BLaER1 (cell line): ENCODE data around the gene NEK11.

Experiments used
- H3K27ac ChIP-seq: shearing (Covaris generic); formaldehyde crosslinking; 2 replicates; pipeline ENCODE4 v1.8.1; 2022
- H3K27me3 ChIP-seq: shearing (Covaris generic); formaldehyde crosslinking; 2 replicates; pipeline ENCODE4 v1.8.1; 2022
- H3K36me3 ChIP-seq: shearing (Covaris generic); formaldehyde crosslinking; 2 replicates; pipeline ENCODE4 v1.8.1; 2022
- H3K4me1 ChIP-seq: shearing (Covaris generic); formaldehyde crosslinking; 2 replicates; pipeline ENCODE4 v1.8.1; 2022
- H3K4me2 ChIP-seq: shearing (Covaris generic); formaldehyde crosslinking; 2 replicates; pipeline ENCODE4 v1.8.1; 2022
- H3K4me3 ChIP-seq: shearing (Covaris generic); formaldehyde crosslinking; 2 replicates; pipeline ENCODE4 v1.8.1; 2022
- H3K9ac ChIP-seq: shearing (Covaris generic); formaldehyde crosslinking; 2 replicates; pipeline ENCODE4 v1.8.1; 2022
- H3K9me3 ChIP-seq: shearing (Covaris generic); formaldehyde crosslinking; 2 replicates; pipeline ENCODE4 v1.8.1; 2022
- H4K20me1 ChIP-seq: shearing (Covaris generic); formaldehyde crosslinking; 2 replicates; pipeline ENCODE4 v1.8.1; 2022
- Cebpa-rat ChIP-seq: shearing (Covaris generic); IDR thresholded peaks from 2 replicates; pipeline ENCODE4 v1.8.1; 2022

Gene NEK11

GRCh38 chr3:131387796-131388489 lies 361.3 kb downstream of the NEK11 start:
- no peak overlapping the region for H3K27ac ChIP-seq
- no peak for TF ChIP-seq Cebpa-rat
- H3K36me3 ChIP-seq = no peaks in the 10 kb centered on the region
- peaks cover 19% of the 10 kb centered on the region for H3K4me1 ChIP-seq
- no peaks in the 10 kb centered on the region for H4K20me1 ChIP-seq
- H3K9me3 ChIP-seq = peaks cover 6% of the 10 kb centered on the region
- H3K4me2 ChIP-seq = no peak overlapping the region
- no peak overlapping the region for H3K4me3 ChIP-seq
- no peak overlapping the region for H3K9ac ChIP-seq
- H3K27me3 ChIP-seq = peaks cover 9% of the 10 kb centered on the region

GRCh38 chr3:131388490-131388799 lies 361.8 kb downstream of the NEK11 start:
- H3K27me3 ChIP-seq = peaks cover 5% of the 10 kb centered on the region; the same call in 1 of the 2 replicates
- no peaks in the 10 kb centered on the region for H3K36me3 ChIP-seq
- no peak overlapping the region for H3K4me2 ChIP-seq
- no peak overlapping the region for H3K9ac ChIP-seq
- no peak overlapping the region for H3K27ac ChIP-seq
- H3K4me3 ChIP-seq = no peak overlapping the region
- peaks cover 3% of the 10 kb centered on the region; the same call in 1 of the 2 replicates for H3K9me3 ChIP-seq
- no peaks in the 10 kb centered on the region for H4K20me1 ChIP-seq
- TF ChIP-seq Cebpa-rat = no peak
- peaks cover 19% of the 10 kb centered on the region for H3K4me1 ChIP-seq

GRCh38 chr3:131390331-131390730 lies 363.7 kb downstream of the NEK11 start:
- no peak overlapping the region for H3K9ac ChIP-seq
- no peaks in the 10 kb centered on the region for H4K20me1 ChIP-seq
- no peak overlapping the region for H3K4me2 ChIP-seq
- no peaks in the 10 kb centered on the region for H3K9me3 ChIP-seq
- H3K4me1 ChIP-seq = peaks cover 19% of the 10 kb centered on the region
- no peaks in the 10 kb centered on the region for H3K27me3 ChIP-seq
- no peak overlapping the region for H3K27ac ChIP-seq
- H3K36me3 ChIP-seq = no peaks in the 10 kb centered on the region
- TF ChIP-seq Cebpa-rat = no peak
- no peak overlapping the region for H3K4me3 ChIP-seq

- H3K4me3 ChIP-seq = no peak overlapping the region
- H3K9me3 ChIP-seq = no peaks in the 10 kb centered on the region
- H3K4me2 ChIP-seq = no peak overlapping the region
- H3K27me3 ChIP-seq = no peaks in the 10 kb centered on the region
- no peaks in the 10 kb centered on the region for H4K20me1 ChIP-seq
- H3K4me1 ChIP-seq = no peaks in the 10 kb centered on the region
- H3K9ac ChIP-seq = no peak overlapping the region
- no peaks in the 10 kb centered on the region for H3K36me3 ChIP-seq
- no peak for TF ChIP-seq Cebpa-rat
- no peak overlapping the region for H3K27ac ChIP-seq
Observed at GRCh38 chr3:131393051-131393450, 366.4 kb downstream of the NEK11 start.

- no peak for TF ChIP-seq Cebpa-rat
- no peak overlapping the region for H3K27ac ChIP-seq
- no peaks in the 10 kb centered on the region for H3K27me3 ChIP-seq
- H4K20me1 ChIP-seq = no peaks in the 10 kb centered on the region
- no peak overlapping the region for H3K9ac ChIP-seq
- H3K4me3 ChIP-seq = no peak overlapping the region
- H3K9me3 ChIP-seq = no peaks in the 10 kb centered on the region
- H3K4me1 ChIP-seq = no peaks in the 10 kb centered on the region
- H3K4me2 ChIP-seq = no peak overlapping the region
- no peaks in the 10 kb centered on the region for H3K36me3 ChIP-seq
Observed at GRCh38 chr3:131393868-131394267, 367.2 kb downstream of the NEK11 start.

DNA sequence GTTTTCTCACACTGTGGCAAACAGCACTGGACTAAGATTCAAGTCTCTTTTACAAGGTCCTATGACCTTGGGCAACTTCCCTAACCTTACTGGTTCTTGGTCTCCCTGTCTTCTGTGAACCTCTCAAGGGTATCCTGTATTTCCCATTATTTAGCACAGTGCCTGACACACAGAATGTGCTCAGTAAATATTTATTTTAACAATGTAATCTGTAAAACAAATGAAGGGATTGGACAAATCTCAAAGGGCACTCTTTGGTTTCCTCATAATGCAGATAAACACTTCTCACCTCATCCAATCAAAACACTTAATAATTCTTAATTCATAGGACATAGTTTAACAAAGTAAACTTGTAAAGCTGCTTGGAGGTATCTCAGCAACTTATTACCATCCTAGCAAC lies 367.7 kb downstream of the NEK11 start:
- no peak for TF ChIP-seq Cebpa-rat
- Histone ChIP-seq H3K9ac (no peak overlapping the region), H3K4me3 (no peak overlapping the region), H3K9me3 (no peaks in the 10 kb centered on the region), H3K4me2 (no peak overlapping the region), H4K20me1 (no peaks in the 10 kb centered on the region), H3K27ac (no peak overlapping the region), H3K36me3 (no peaks in the 10 kb centered on the region), H3K4me1 (no peaks in the 10 kb centered on the region), H3K27me3 (no peaks in the 10 kb centered on the region)

DNA sequence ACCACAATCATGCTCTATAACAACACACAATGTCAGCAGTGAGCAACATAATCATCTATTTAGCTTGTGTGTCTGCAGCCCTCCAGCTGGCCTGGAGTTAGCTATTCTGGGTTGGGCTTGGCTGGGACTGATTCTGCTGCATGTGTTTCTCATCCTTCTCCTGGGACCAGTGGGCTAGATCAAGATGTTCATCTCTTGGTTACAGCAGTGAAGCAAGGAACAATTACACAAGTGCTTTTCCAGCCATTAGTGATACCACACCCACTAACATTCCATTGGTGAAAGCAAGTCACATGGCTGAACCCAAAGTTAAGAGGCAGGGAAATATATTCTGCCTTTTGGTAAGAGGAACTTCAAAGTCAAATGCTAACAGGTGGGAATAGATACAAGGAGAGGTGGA lies 369.5 kb downstream of the NEK11 start:
- Histone ChIP-seq H3K27ac (no peak overlapping the region), H3K4me3 (no peak overlapping the region), H3K9me3 (no peaks in the 10 kb centered on the region), H3K9ac (no peak overlapping the region), H4K20me1 (no peaks in the 10 kb centered on the region), H3K27me3 (no peaks in the 10 kb centered on the region), H3K4me1 (no peaks in the 10 kb centered on the region), H3K4me2 (no peak overlapping the region), H3K36me3 (no peaks in the 10 kb centered on the region)
- TF ChIP-seq Cebpa-rat = no peak

DNA sequence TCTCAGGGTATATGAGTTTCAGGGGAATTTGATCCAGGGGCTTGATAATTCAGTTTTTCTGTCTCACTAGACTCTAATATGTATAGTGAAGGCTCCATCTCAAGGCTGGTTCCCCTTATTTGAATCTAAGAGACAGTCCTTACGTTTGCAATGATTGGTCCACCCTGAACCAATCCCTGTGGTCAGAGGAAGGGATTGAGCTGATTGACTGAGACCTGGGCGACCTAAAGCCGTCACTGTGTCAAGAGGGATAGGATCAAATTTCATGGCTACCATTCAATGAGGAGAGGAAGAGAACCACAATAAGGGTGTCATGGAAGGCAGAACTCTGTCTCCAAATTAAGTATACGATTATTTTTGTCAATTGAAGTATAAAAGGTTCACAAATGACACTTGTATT lies 371.2 kb downstream of the NEK11 start:
- H3K9ac ChIP-seq = no peak overlapping the region
- H4K20me1 ChIP-seq = no peaks in the 10 kb centered on the region
- no peaks in the 10 kb centered on the region for H3K9me3 ChIP-seq
- TF ChIP-seq Cebpa-rat = no peak
- no peaks in the 10 kb centered on the region for H3K27me3 ChIP-seq
- H3K4me3 ChIP-seq = no peak overlapping the region
- H3K36me3 ChIP-seq = no peaks in the 10 kb centered on the region
- no peak overlapping the region for H3K27ac ChIP-seq
- H3K4me2 ChIP-seq = no peak overlapping the region
- no peaks in the 10 kb centered on the region for H3K4me1 ChIP-seq
